IMR-90 (cell line): Measurements from ENCODE around the gene C1orf159. TPM values are rescaled to one million over a fixed set of nuclear protein-coding genes. Genes with fewer than 3 reads are reported as not detected.

Experiments used
- ATAC-seq: fragments of 200-7000 bp; cut with Tn5 transposase; 2 replicates; pipeline ENCODE4 v1.9.1; 2020; ENCODE audit warnings: low read depth, mild to moderate bottlenecking, moderate library complexity
- BruUV-seq: library from RNA; stranded (reverse); fragments of 400-500 nt; replicated peaks from 2 replicates; lab custom pipeline; 2021; lab: Mats Ljungman, UMichigan
- CTCF ChIA-PET: fragments of 300-600 bp; formaldehyde crosslinking; extraction: SDS; loops from one replicate; lab custom pipeline; 2021; ENCODE audit warnings: antibody characterized with exemption; lab: Yijun Ruan, JAX
- POLR2A ChIA-PET: fragments of 300-600 bp; sonication (Branson Sonifier 250); formaldehyde crosslinking; loops from one replicate; lab custom pipeline; 2022; ENCODE audit warnings: antibody characterized with exemption; ENCODE audit not compliant: unreplicated experiment; lab: Charles Lee
- DNase-seq: peaks from one replicate; pipeline ENCODE4 v3.0.0; 2013
- H2AFZ ChIP-seq: replicated peaks from 2 replicates; pipeline ENCODE3; 2013; ENCODE audit warnings: low read length, mild to moderate bottlenecking; ENCODE audit not compliant: poor library complexity
- H2AK5ac ChIP-seq: 2 replicates; pipeline ENCODE4 v1.6.1; 2013; ENCODE audit warnings: low read depth, low read length, inconsistent platforms
- H2AK9ac ChIP-seq: replicated peaks from 2 replicates; pipeline ENCODE3; 2013; ENCODE audit warnings: mild to moderate bottlenecking, low read depth, low read length, moderate library complexity; ENCODE audit not compliant: poor library complexity
- H2BK120ac ChIP-seq: 2 replicates; pipeline ENCODE4 v1.6.1; 2013; ENCODE audit warnings: low read depth, low read length, inconsistent platforms
- H2BK15ac ChIP-seq: 3 replicates; pipeline ENCODE4 v1.6.1; 2013; ENCODE audit warnings: low read depth, low read length, inconsistent platforms
- H2BK20ac ChIP-seq: 2 replicates; pipeline ENCODE4 v1.6.1; 2013; ENCODE audit warnings: low read depth, mild to moderate bottlenecking, inconsistent platforms, low read length, moderate library complexity
- H2BK5ac ChIP-seq: 2 replicates; pipeline ENCODE4 v1.6.1; 2013; ENCODE audit warnings: mild to moderate bottlenecking, low read depth, low read length, inconsistent platforms; ENCODE audit not compliant: poor library complexity, severe bottlenecking
- H3K14ac ChIP-seq: replicated peaks from 2 replicates; pipeline ENCODE4 v1.6.1; 2013; ENCODE audit warnings: low read depth, low read length, inconsistent platforms
- H3K18ac ChIP-seq: 2 replicates; pipeline ENCODE4 v1.6.1; 2013; ENCODE audit warnings: low read depth, low read length, control low read depth
- H3K23ac ChIP-seq: 2 replicates; pipeline ENCODE4 v1.6.1; 2013; ENCODE audit warnings: low read depth, low read length, inconsistent platforms
- H3K27ac ChIP-seq: 2 replicates; pipeline ENCODE4 v1.5.1; 2013; ENCODE audit warnings: mild to moderate bottlenecking, control low read depth, low read length; ENCODE audit not compliant: insufficient read depth
- H3K27me3 ChIP-seq: 2 replicates; pipeline ENCODE4 v1.6.1; 2013; ENCODE audit warnings: low read length; ENCODE audit not compliant: control insufficient read depth, insufficient read depth
- H3K36me3 ChIP-seq: 2 replicates; pipeline ENCODE4 v1.6.1; 2013; ENCODE audit warnings: low read length, mixed read lengths; ENCODE audit not compliant: control insufficient read depth, insufficient read depth
- H3K4ac ChIP-seq: 2 replicates; pipeline ENCODE4 v1.6.1; 2013; ENCODE audit warnings: low read depth, low read length, inconsistent platforms
- H3K4me1 ChIP-seq: 2 replicates; pipeline ENCODE4 v1.6.1; 2013; ENCODE audit warnings: low read length, mixed read lengths; ENCODE audit not compliant: control insufficient read depth, insufficient read depth
- H3K4me2 ChIP-seq: 2 replicates; pipeline ENCODE4 v1.6.1; 2013; ENCODE audit warnings: low read depth, mild to moderate bottlenecking, control low read depth, low read length, moderate library complexity
- H3K4me3 ChIP-seq: 2 replicates; pipeline ENCODE4 v1.5.1; 2013; ENCODE audit warnings: low read depth, mild to moderate bottlenecking, control low read depth, low read length, moderate library complexity; ENCODE audit not compliant: insufficient read depth
- H3K56ac ChIP-seq: 2 replicates; pipeline ENCODE4 v1.6.1; 2013; ENCODE audit warnings: low read length, inconsistent platforms; ENCODE audit not compliant: insufficient read depth; ENCODE audit errors: extremely low read depth
- H3K79me1 ChIP-seq, 2 experiments: 2 replicates each; pipeline ENCODE4 v1.6.1; 2013; ENCODE audit warnings: low read length in 2 of 2, inconsistent platforms in 1 of 2, low read depth in 1 of 2
- H3K9ac ChIP-seq: 2 replicates; pipeline ENCODE4 v1.6.1; 2013; ENCODE audit warnings: low read depth, low read length, control low read depth
- H3K9me1 ChIP-seq: 2 replicates; pipeline ENCODE4 v1.6.1; 2013; ENCODE audit warnings: low read length, inconsistent platforms; ENCODE audit not compliant: insufficient read depth
- H3K9me3 ChIP-seq: 2 replicates; pipeline ENCODE4 v1.6.1; 2013; ENCODE audit warnings: low read length; ENCODE audit not compliant: control insufficient read depth, insufficient read depth
- H4K20me1 ChIP-seq: 2 replicates; pipeline ENCODE4 v1.6.1; 2013; ENCODE audit warnings: low read length, inconsistent platforms; ENCODE audit not compliant: insufficient read depth
- H4K5ac ChIP-seq: 2 replicates; pipeline ENCODE4 v1.6.1; 2013; ENCODE audit warnings: mild to moderate bottlenecking, low read depth, low read length, control low read depth
- H4K8ac ChIP-seq, 2 experiments: 2 replicates each; pipeline ENCODE4 v1.6.1; 2013; ENCODE audit warnings: low read depth in 2 of 2, low read length in 2 of 2, control low read depth in 1 of 2, inconsistent platforms in 1 of 2
- H4K91ac ChIP-seq: 2 replicates; pipeline ENCODE4 v1.6.1; 2013; ENCODE audit warnings: low read depth, low read length, inconsistent platforms; ENCODE audit not compliant: insufficient read depth
- BHLHE40 ChIP-seq: fragments of 150-350 bp; IDR thresholded peaks from 2 replicates; pipeline ENCODE4 v1.6.1; 2016; ENCODE audit warnings: mild to moderate bottlenecking, low read depth, low read length
- CEBPB ChIP-seq: IDR thresholded peaks from 2 replicates; pipeline ENCODE4 v1.6.1; 2012; ENCODE audit warnings: low read depth, low read length, improper control_type of control experiment
- CHD1 ChIP-seq: IDR thresholded peaks from 2 replicates; pipeline ENCODE4 v1.6.1; 2012; ENCODE audit warnings: low read depth, low read length, improper control_type of control experiment
- ELK1 ChIP-seq: fragments of 150-350 bp; IDR thresholded peaks from 2 replicates; pipeline ENCODE4 v1.6.1; 2016; ENCODE audit warnings: low read depth, mild to moderate bottlenecking, low read length, moderate library complexity, borderline replicate concordance
- FOS ChIP-seq: fragments of 150-350 bp; IDR thresholded peaks from 2 replicates; pipeline ENCODE4 v1.6.1; 2016; ENCODE audit warnings: low read depth, low read length
- MAFK ChIP-seq: IDR thresholded peaks from 2 replicates; pipeline ENCODE4 v1.6.1; 2012; ENCODE audit warnings: low read depth, low read length, improper control_type of control experiment
- MAZ ChIP-seq: IDR thresholded peaks from 2 replicates; pipeline ENCODE4 v1.6.1; 2012; ENCODE audit warnings: low read depth, mild to moderate bottlenecking, low read length, improper control_type of control experiment, moderate library complexity, borderline replicate concordance
- MXI1 ChIP-seq: IDR thresholded peaks from 2 replicates; pipeline ENCODE4 v1.6.1; 2012; ENCODE audit warnings: low read depth, mild to moderate bottlenecking, low read length, moderate library complexity, borderline replicate concordance
- NFE2L2 ChIP-seq: fragments of 150-350 bp; IDR thresholded peaks from 2 replicates; pipeline ENCODE4 v1.6.1; 2016; ENCODE audit warnings: low read depth, mild to moderate bottlenecking, low read length
- POLR2A ChIP-seq: IDR thresholded peaks from 2 replicates; pipeline ENCODE4 v1.6.1; 2012; ENCODE audit warnings: mild to moderate bottlenecking, low read depth, low read length
- RAD21 ChIP-seq: IDR thresholded peaks from 2 replicates; pipeline ENCODE4 v1.6.1; 2012; ENCODE audit warnings: low read length, improper control_type of control experiment
- RCOR1 ChIP-seq: IDR thresholded peaks from 2 replicates; pipeline ENCODE4 v1.6.1; 2012; ENCODE audit warnings: mild to moderate bottlenecking, low read length, improper control_type of control experiment; ENCODE audit not compliant: insufficient replicate concordance
- RFX5 ChIP-seq: IDR thresholded peaks from 2 replicates; pipeline ENCODE4 v1.8.0; 2012; ENCODE audit warnings: low read depth, mild to moderate bottlenecking, low read length, moderate library complexity
- SMC3 ChIP-seq: fragments of 150-350 bp; IDR thresholded peaks from 2 replicates; pipeline ENCODE4 v1.6.1; 2016; ENCODE audit warnings: low read depth, mild to moderate bottlenecking, antibody characterized with exemption, low read length, moderate library complexity
- USF2 ChIP-seq: fragments of 150-350 bp; IDR thresholded peaks from 2 replicates; pipeline ENCODE4 v1.6.1; 2017; ENCODE audit warnings: mild to moderate bottlenecking, antibody characterized with exemption, low read length, low read depth
- WGBS, 2 experiments: methylation state at CpG; one replicate each; pipeline versions ENCODE4 v1.1.5 to v1.1.7; 2013; ENCODE audit warnings: missing lambda C conversion rate in 2 of 2; ENCODE audit not compliant: insufficient read length in 1 of 2; ENCODE audit errors: extremely low coverage in 2 of 2; 5-methylcytosine and 5-hydroxymethylcytosine counted together
- dilution Hi-C: fragments of 300-500 bp; cut with HindIII; formaldehyde crosslinking; loops from one replicate; pipeline ENCODE4 v1.14.3; 2018; ENCODE audit warnings: low sequenced_read_pairs; ENCODE audit not compliant: unreplicated experiment
- in situ Hi-C: fragments of 300-500 bp; cut with MboI; formaldehyde crosslinking; loops from 3 replicates; pipeline ENCODE4 v1.14.3; 2019; ENCODE audit warnings: low sequenced_read_pairs, inconsistent platforms, mixed read lengths
- intact Hi-C: fragments of 100-400 bp; cut with micrococcal nuclease; formaldehyde crosslinking; loops from 2 replicates; pipeline ENCODE4 v1.10.0; 2022
- polyA plus RNA-seq, 3 experiments: library from polyadenylated mRNA; depleted of rRNA; stranded (reverse); fragments of >200 nt; gene quantifications; 2 replicates each; pipeline ENCODE4 v1.2.3, GENCODE V29; 2012; ENCODE audit warnings: low replicate concordance in 1 of 3
- total RNA-seq: library from RNA; depleted of rRNA; stranded (reverse); fragments of >200 nt; gene quantifications from 2 replicates; pipeline ENCODE4 v1.2.3, GENCODE V29; 2012

C1orf159 gene
- total and polyA plus RNA-seq, 2 of the 4 experiments (the other 2 are of a cell fraction), result 2.9 to 12.6 TPM

GRCh38 chr1:1033731-1034438 lies 82.0 kb downstream of the C1orf159 start:
- H3K14ac ChIP-seq, result no peak overlapping the region
- no TSS peak for BruUV-seq
- no peak overlapping the region for H3K4me3 ChIP-seq
- H3K9me3 ChIP-seq, result no peaks in the 10 kb centered on the region
- no peaks in the 10 kb centered on the region for H3K27me3 ChIP-seq
- H4K91ac ChIP-seq, result no peak overlapping the region
- in situ Hi-C loops, result no loop called here
- no peak overlapping the region for H3K9ac ChIP-seq
- H3K9me1 ChIP-seq, result 0 out of 2 replicates have a peak, but pooled peaks cover 5% of the 10 kb centered on the region
- peaks cover 13% of the 10 kb centered on the region for H3K36me3 ChIP-seq
- no peak overlapping the region for H3K18ac ChIP-seq
- H3K56ac ChIP-seq, result no peak overlapping the region
- H4K20me1 ChIP-seq, result peaks cover 76% of the 10 kb centered on the region
- DNase-seq (no peak), ATAC-seq (no peak)
- no peak overlapping the region for H3K4me2 ChIP-seq
- no peak overlapping the region for H4K5ac ChIP-seq
- H2BK120ac ChIP-seq, result no peak overlapping the region
- dilution Hi-C loops, result no loop called here
- H3K4me1 ChIP-seq, result peaks cover 5% of the 10 kb centered on the region; the same call in 1 of the 2 replicates
- no peak overlapping the region for H3K23ac ChIP-seq
- H3K79me1 ChIP-seq, result peaks cover 16 to 53% of the 10 kb centered on the region in 2 experiments
- ChIA-PET CTCF (no interaction called here), POLR2A (no interaction called here)
- no peak overlapping the region for H2AK5ac ChIP-seq
- H2BK20ac ChIP-seq, result no peak overlapping the region
- intact Hi-C loops, result loop anchor here (5.0 kb wide), 1 partner anchor 83 kb away; the partner anchor contains the start of gene C1orf159
- peak overlapping the region; percentile 5 for H2AK9ac ChIP-seq
- no peak overlapping the region for H2AFZ ChIP-seq
- H4K8ac ChIP-seq, result no peak overlapping the region
- TF ChIP-seq BHLHE40 (no peak), RCOR1 (no peak), CEBPB (no peak), MXI1 (no peak), MAFK (no peak), POLR2A (no peak), CHD1 (no peak), RAD21 (no peak), SMC3 (no peak), USF2 (no peak), RFX5 (no peak), FOS (no peak), ELK1 (no peak), MAZ (no peak), NFE2L2 (no peak)
- WGBS, 2 experiments, result 38% methylated on average over 19 of the region's 71 CpGs; no CpG with 5 or more reads in 1 of the 2 experiments
- no peak overlapping the region for H2BK15ac ChIP-seq
- H2BK5ac ChIP-seq, result no peak overlapping the region
- no peak overlapping the region for H3K27ac ChIP-seq
- H3K4ac ChIP-seq, result no peak overlapping the region
